ENCODE measurements around the gene TMEM9B.
"Not testable (repeated sequence)": the region's sequence is repeated elsewhere in the genome, so short reads cannot be mapped to it uniquely, and the experiment has no call there.

The TMEM9B gene

DNA sequence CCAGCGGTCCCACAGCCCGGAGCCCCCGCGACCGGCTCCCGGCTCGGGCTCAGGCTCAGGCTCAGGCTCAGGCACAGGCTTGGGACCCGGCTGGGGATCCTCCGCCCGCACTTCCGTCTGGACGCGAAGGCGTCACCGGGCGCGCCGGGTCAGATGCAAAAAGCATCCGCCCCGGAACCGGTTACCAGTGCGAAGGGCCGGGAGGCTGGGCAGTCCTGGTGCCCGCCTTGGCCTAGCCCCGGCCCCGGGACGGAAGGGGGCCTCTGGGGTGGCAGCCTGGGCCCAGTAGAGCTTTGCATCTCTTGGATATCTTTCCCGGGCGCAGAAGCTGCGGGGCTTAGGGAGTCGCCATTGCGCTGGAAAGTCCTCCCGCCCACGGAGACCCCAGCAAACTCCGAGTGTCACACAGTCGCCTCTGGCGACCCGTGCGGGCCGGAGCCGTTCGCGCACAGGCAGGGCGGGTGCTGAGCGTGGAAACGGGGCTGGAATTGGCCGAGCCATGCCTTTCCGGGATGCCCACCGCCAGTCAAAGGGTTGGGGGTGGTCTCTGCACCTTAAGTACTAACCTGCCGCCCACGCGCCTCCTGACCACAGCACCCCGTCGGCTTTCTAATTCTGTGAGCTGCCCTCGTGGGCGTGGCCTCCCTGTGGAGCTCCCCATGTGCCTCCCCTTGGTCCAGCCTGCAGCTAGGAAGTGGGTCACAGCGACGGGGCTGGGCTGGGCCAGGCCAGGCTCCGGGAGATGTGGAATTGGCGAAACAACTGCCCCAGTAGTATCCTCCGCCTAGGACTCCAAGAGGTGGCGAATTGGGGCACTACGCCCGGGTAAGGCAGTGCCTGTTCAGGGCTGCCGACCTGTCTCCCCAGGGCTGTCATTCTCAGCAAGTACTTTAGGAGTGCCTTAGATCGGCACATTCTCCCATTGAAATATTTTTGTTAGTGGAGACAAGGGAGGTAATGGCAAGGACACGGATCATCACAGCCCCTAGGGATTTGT is at the start of gene TMEM9B:
TSS of gene TMEM9B (minus strand) at position 119 of the 997 bp plus-strand sequence. CDS start 129 bp downstream, outside the sequence.
- no peak for TF ChIP-seq CTCF (conservative IDR thresholded peaks at IDR 0.05; ENCODE audit: low read depth, low read length)
- DNase-seq (ENCODE audit: low read depth): peak; percentile 49
- H3K4me3 ChIP-seq (ENCODE audit: low read length): peak within 1 kb of the TSS; percentile 83

DNA sequence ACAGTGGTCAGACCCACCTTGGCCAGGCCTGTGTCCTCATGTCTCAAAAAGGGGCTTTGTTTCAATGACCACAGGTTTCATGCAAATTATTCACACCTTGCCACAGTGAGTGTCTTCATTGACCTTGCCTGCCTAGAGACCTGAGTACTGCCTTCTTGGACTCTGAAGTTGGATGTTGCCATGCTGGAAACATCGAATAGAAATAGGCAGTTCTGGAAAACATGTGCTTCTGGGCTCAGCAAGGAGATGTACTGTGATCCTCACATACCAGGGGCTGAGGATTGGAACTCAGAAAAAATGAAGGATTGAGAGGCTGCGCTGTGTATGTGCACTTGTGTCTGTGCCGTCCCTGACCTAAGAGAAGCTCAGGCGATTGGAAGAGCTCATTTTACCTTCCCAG is 49.1 kb upstream of the TMEM9B start:
- TF ChIP-seq CTCF (conservative IDR thresholded peaks at IDR 0.05; ENCODE audit: low read depth, low read length): no peak
- no peak for DNase-seq (ENCODE audit: low read depth)
- H3K4me3 ChIP-seq (ENCODE audit: low read length): no peak overlapping the region

DNA sequence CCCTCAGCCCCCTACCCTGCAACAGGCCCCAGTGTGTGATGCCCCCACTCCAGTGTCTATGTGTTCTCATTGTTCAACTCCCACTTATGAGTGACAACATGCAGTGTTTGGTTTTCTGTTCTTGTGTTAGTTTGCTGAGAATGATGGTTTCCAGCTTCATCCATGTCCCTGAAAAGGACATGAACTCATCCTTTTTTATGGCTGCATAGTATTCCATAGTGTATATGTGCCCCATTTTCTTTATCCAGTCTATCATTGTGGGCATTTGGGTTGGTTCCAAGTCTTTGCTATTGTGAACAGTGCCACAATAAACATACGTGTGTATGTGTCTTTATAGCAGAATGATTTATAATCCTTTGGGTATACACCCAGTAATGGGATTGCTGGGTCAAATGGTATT is 45.3 kb upstream of the TMEM9B start:
- not testable (repeated sequence) for H3K4me3 ChIP-seq (ENCODE audit: low read length); DNase-seq (ENCODE audit: low read depth)

- DNase-seq (ENCODE audit: low read depth): no peak
- TF ChIP-seq CTCF (conservative IDR thresholded peaks at IDR 0.05; ENCODE audit: low read depth, low read length): no peak
These were observed 44.4 kb upstream of the TMEM9B start for GRCh38 chr11:9008661-9009060.

DNA sequence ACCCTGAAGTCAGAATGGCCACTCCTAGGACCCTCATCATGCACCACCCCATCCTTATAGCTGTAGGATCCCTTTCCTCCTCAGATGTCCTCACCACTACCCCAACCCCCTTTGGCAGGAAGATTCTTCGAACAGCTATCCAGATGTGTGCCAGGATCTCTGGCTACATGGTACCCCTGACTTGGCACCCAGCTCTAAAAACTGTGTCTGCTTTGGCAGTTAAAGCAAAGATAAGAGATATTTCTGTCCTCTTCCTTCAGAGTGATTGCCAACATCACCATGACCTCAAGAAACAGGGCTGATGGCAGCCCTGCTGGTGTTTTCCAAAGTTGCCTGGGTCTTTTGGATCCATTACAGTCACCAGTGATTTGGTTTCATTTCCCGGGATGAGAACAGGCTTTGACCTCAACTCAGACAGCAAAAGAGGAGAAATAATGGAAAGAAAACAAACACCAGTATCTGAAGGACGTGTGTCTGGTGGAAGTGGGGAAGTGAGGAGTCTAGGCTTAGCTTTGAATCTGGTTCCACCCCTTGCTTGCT is 43.8 kb upstream of the TMEM9B start:
- TF ChIP-seq CTCF (conservative IDR thresholded peaks at IDR 0.05; ENCODE audit: low read depth, low read length): no peak
- DNase-seq (ENCODE audit: low read depth): no peak
- no peak overlapping the region for H3K4me3 ChIP-seq (ENCODE audit: low read length)

More at GRCh38 chr11:9008661-9009060, 44.4 kb upstream of the TMEM9B start:
- no peak overlapping the region for H3K4me3 ChIP-seq (ENCODE audit: low read length)

GRCh38 chr11:9005087-9005486 is 40.8 kb upstream of the TMEM9B start:
- DNase-seq (ENCODE audit: low read depth): no peak
- H3K4me3 ChIP-seq (ENCODE audit: low read length): no peak overlapping the region
- TF ChIP-seq CTCF (conservative IDR thresholded peaks at IDR 0.05; ENCODE audit: low read depth, low read length): no peak

DNA sequence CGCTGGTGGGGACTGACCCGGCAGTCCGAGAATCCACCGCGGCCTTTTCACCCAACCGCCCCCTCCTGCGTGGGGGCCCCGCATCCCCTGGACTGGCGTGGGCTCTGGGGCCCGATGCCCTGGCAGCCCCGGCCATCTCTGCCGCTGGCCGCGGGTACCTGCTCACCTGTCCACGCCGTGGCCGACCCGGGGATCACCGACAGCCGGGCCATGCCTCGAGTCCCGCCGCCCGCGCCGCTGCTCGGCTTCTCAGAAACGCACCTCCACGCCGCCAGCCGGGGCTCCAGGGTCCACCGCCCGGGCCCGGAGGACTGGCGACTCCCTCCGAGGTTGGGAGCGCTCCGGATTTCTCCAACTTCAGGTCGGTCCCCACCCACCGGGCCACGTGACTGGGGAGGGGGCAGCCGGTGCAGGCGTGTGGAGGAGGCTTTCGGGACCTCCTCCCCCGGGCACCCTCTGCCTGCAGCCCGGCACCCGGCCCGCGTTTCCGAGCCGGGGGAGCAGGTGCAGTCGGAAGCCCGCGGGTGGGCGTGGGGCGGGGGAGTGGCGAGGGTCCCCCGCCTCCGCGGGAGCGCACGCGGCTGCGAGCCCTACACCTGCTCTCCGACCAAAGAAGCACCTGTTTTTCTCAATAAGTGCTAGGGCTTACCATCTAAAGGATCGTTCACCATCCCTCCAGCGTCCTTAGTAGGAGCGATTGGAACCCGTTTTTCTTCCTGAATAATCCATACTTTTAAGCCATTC is 40.1 kb upstream of the TMEM9B start:
- DNase-seq (ENCODE audit: low read depth): no peak
- no peak for TF ChIP-seq CTCF (conservative IDR thresholded peaks at IDR 0.05; ENCODE audit: low read depth, low read length)
- H3K4me3 ChIP-seq (ENCODE audit: low read length): peak overlapping the region; percentile 29

All from retinal pigment epithelial cell (primary cell).